GM19328 (cell line): ENCODE measurements around the gene GP5.

Source experiments
- ATAC-seq: cut with Tn5 transposase; IDR thresholded peaks from one replicate; pipeline ENCODE4 v1.9.1; 2021; ENCODE audit warnings: mild to moderate bottlenecking, moderate library complexity; ENCODE audit not compliant: unreplicated experiment

Gene GP5

DNA sequence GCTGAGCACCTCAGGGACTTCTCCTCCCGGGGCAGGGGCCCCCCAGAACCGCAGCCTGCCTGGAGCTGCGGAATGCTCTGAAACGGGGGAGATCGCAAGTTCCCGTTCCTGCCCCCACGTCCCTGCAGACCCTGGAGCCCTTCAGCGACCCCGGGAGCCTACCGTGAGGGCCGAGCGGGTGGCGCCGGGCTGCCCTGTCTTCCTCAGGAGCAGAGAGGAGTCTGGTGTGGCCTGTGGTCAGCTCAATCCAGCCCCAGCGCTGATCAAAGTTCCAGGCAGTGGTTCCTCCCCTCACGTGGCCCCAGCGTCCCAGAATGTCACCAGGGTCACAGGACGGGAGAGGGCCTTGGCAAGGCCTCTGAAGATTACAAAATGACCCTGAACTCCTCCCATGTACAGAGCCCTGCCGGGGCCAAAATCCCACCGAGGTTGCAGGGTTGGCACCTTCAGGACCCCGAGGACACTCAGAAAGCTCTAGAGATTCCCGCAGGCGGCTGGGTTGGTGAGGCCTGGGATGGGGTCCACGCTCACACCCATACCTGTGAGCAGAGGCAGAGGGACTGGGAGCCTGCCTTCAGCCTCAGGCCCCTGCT lies 47.9 kb downstream of the GP5 start, which contains the start of gene CPN2:
TSS of gene CPN2 (minus strand) at position 249 of the 593 bp plus-strand sequence. CDS start 8,626 bp downstream, outside the sequence.
- no peak for ATAC-seq

DNA sequence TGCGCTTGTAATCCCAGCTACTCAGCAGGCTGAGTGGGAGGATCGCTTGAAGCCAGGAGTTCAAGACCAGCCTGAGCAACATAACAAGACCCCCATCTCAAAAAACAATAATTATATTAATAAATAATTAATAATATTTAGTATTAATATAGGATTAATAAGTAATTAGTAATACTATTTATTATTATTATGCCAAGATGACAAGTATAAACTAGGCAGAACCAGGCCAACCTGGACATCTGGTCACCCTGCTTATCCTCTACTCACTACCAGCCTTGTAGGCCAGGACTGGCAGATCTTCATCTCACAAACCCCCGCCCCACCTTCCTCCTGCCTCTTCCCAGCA lies 48.4 kb downstream of the GP5 start:
- ATAC-seq: no peak

DNA sequence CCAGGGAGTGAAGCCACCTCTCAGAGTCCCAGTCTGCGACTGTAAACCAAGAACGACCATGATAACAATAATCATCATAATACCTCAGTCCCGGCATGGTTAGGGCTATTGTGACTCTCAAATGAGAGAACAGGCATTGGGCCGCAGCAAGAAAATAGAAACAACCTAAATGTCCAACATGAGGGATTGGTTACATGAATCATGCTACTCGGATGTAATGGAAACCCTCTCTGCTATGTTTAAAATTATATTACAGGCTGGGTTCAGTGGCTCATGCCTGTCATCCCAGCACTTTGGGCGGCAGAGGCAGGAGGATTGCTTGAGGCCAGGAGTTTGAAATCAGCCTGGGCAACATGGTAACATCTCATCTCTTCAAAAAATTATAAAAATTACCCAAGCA lies 50.7 kb downstream of the GP5 start:
- no peak for ATAC-seq

DNA sequence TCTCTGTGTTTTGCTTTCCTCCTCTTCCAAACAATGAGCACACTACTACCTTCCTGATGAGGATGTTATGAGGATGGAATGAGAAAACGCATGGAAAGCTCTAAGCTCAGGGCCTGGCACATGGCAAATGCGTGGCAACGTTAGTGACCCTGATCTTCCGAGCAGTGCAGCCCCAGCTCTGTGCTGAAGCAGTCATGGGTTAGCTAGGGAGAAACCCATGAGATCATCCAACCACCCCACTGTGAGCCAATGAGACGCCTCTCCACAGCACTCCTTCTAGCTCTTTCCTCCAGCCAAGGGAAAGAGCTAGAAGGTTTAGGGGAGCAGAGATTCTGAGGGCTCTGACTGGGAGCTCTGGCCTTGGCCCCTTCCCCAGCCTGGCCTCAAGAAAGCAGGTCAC lies 52.4 kb downstream of the GP5 start:
- ATAC-seq: no peak

DNA sequence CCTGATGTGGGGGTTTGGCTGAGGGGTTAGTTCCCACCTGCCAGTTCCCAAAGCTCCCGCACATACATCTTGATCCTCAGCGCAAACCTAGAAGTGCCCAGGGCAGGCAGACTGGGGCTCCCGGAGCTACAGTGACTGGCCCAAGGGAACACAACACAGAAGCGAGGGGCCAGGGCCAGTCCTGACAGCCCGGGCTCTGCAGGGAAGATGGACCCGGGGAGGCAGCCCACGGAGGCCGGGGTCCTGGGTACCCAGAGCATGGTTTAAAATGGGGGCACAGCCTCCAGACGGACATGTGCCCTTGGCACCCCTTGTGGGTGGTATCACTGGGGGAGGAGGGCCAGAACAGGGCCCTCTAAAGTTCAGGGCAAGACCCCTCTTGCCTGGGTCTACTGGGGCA lies 53.0 kb downstream of the GP5 start:
- no peak for ATAC-seq
